Effector CD8-positive, alpha-beta T cell (primary cell): Measurements from ENCODE around the gene CBR4.

ENCODE experiments used
- DNase-seq: peaks from one replicate; lab custom pipeline; 2025; lab: John Stamatoyannopoulos, UW

CBR4 gene

GRCh38 chr4:169033660-169034059 is 23.6 kb upstream of the CBR4 start:
- no peak for DNase-seq

GRCh38 chr4:169032883-169033645 is 23.0 kb upstream of the CBR4 start:
- DNase-seq: no peak

- no peak for DNase-seq
Observed at GRCh38 chr4:169032194-169032593, 22.1 kb upstream of the CBR4 start.

- no peak for DNase-seq
Observed at GRCh38 chr4:169031392-169031791, 21.3 kb upstream of the CBR4 start.

GRCh38 chr4:169030562-169030982 is 20.5 kb upstream of the CBR4 start:
- no peak for DNase-seq

- DNase-seq: no peak
Observed at GRCh38 chr4:169029947-169030346, 19.9 kb upstream of the CBR4 start.

GRCh38 chr4:169027663-169028062 is 17.6 kb upstream of the CBR4 start:
- DNase-seq: no peak

GRCh38 chr4:169025184-169025583 is 15.1 kb upstream of the CBR4 start:
- DNase-seq: no peak

GRCh38 chr4:169024762-169025161 is 14.7 kb upstream of the CBR4 start:
- no peak for DNase-seq

GRCh38 chr4:169018406-169018805 is 8.4 kb upstream of the CBR4 start:
- no peak for DNase-seq

- DNase-seq: no peak
Observed at GRCh38 chr4:169017971-169018370, 7.9 kb upstream of the CBR4 start.

- DNase-seq: no peak
Observed at GRCh38 chr4:169015186-169015623, 5.2 kb upstream of the CBR4 start.

GRCh38 chr4:169014586-169014985 is 4.5 kb upstream of the CBR4 start:
- DNase-seq: no peak

GRCh38 chr4:169013396-169013795 is 3.3 kb upstream of the CBR4 start:
- DNase-seq: no peak

GRCh38 chr4:169012049-169012448 is 2.0 kb upstream of the CBR4 start:
- no peak for DNase-seq

- DNase-seq: peak; percentile 24
Observed at GRCh38 chr4:169009286-169010124, 550 bp downstream of the CBR4 start.

GRCh38 chr4:169005453-169006099 is 4.5 kb downstream of the CBR4 start:
- no peak for DNase-seq

- DNase-seq: no peak
Observed at GRCh38 chr4:169000315-169000714, 9.7 kb downstream of the CBR4 start.

- DNase-seq: no peak
Observed at GRCh38 chr4:168999809-169000208, 10.2 kb downstream of the CBR4 start.

GRCh38 chr4:168998596-168998995 is 11.5 kb downstream of the CBR4 start:
- no peak for DNase-seq

- no peak for DNase-seq
Observed at GRCh38 chr4:168995537-168996295, 14.3 kb downstream of the CBR4 start.

- DNase-seq: no peak
Observed at GRCh38 chr4:168994958-168995357, 15.1 kb downstream of the CBR4 start.
